ENCODE results near the gene CMTM3. TPM values are rescaled to one million over a fixed set of nuclear protein-coding genes. Genes with fewer than 3 reads are reported as not detected.
A peak's percentile ranks its signal among the peaks of the same experiment; 100 is the strongest.

CMTM3 gene
- total RNA-seq, 1 donor from 2014 or later: 62.4 TPM

GRCh38 chr16:66605979-66606751 is 1.7 kb downstream of the CMTM3 start:
- H3K4me2 ChIP-seq (ENCODE audit: low read length): peak overlapping the region; percentile 97
- FAIRE-seq (no peak), DNase-seq (ENCODE audit: low read depth) (no peak)
- peaks cover 15% of the 10 kb centered on the region for H3K36me3 ChIP-seq (ENCODE audit: insufficient read depth, low read length)
- H3K4me1 Mint-ChIP-seq (ENCODE audit: low read depth, unreplicated experiment): peaks cover 12% of the 10 kb centered on the region
- H4K20me1 ChIP-seq (ENCODE audit: insufficient read depth, low read length): peaks cover 51% of the 10 kb centered on the region
- peaks cover 11% of the 10 kb centered on the region for H3K36me3 Mint-ChIP-seq (ENCODE audit: low read depth, unreplicated experiment)
- peaks cover 32% of the 10 kb centered on the region for H3K4me1 ChIP-seq (ENCODE audit: insufficient read depth, low read length)
- no peak overlapping the region for H2AFZ ChIP-seq (ENCODE audit: low read depth, low read length)
- H3K9me3 Mint-ChIP-seq (ENCODE audit: unreplicated experiment): no peaks in the 10 kb centered on the region
- H3K9ac ChIP-seq (ENCODE audit: low read length): peak overlapping the region; percentile 87
- H3K27me3 Mint-ChIP-seq (ENCODE audit: low read depth, unreplicated experiment): no peaks in the 10 kb centered on the region
- peaks cover 48% of the 10 kb centered on the region for H3K79me2 ChIP-seq (ENCODE audit: insufficient read depth, low read length)
- H3K27ac ChIP-seq (ENCODE audit: low read depth, low read length): peak overlapping the region; percentile 65
- peak overlapping the region; percentile 63 for H3K4me3 ChIP-seq (ENCODE audit: insufficient read depth, low read depth, low read length)
- peaks cover 3% of the 10 kb centered on the region for H3K9me3 ChIP-seq (ENCODE audit: insufficient read depth, low read depth, low read length)
- TF ChIP-seq CTCF (IDR thresholded peaks at IDR 0.05; ENCODE audit: insufficient read depth, low read depth, low read length): no peak
- TF ChIP-seq EZH2 (IDR thresholded peaks at IDR 0.05; ENCODE audit: insufficient read depth, low read length): no peak
- H3K27ac Mint-ChIP-seq (ENCODE audit: unreplicated experiment): no peak overlapping the region
- no peaks in the 10 kb centered on the region for H3K27me3 ChIP-seq (ENCODE audit: insufficient read depth, low read length)
- H3K4me3 Mint-ChIP-seq (ENCODE audit: unreplicated experiment): peak overlapping the region; percentile 83

GRCh38 chr16:66608241-66609138 is 4.0 kb downstream of the CMTM3 start:
- Mint-ChIP-seq H3K4me3 (ENCODE audit: unreplicated experiment) (peak overlapping the region; percentile 27), H3K9me3 (ENCODE audit: unreplicated experiment) (no peaks in the 10 kb centered on the region), H3K4me1 (ENCODE audit: low read depth, unreplicated experiment) (peaks cover 12% of the 10 kb centered on the region), H3K27me3 (ENCODE audit: low read depth, unreplicated experiment) (no peaks in the 10 kb centered on the region), H3K27ac (ENCODE audit: unreplicated experiment) (no peak overlapping the region), H3K36me3 (ENCODE audit: low read depth, unreplicated experiment) (peaks cover 16% of the 10 kb centered on the region)
- Histone ChIP-seq H3K4me2 (ENCODE audit: low read length) (peak overlapping the region; percentile 59), H3K9ac (ENCODE audit: low read length) (peak overlapping the region; percentile 29), H2AFZ (ENCODE audit: low read depth, low read length) (no peak overlapping the region), H3K27me3 (ENCODE audit: insufficient read depth, low read length) (no peaks in the 10 kb centered on the region), H4K20me1 (ENCODE audit: insufficient read depth, low read length) (peaks cover 67% of the 10 kb centered on the region), H3K4me1 (ENCODE audit: insufficient read depth, low read length) (peaks cover 31% of the 10 kb centered on the region), H3K79me2 (ENCODE audit: insufficient read depth, low read length) (peaks cover 48% of the 10 kb centered on the region), H3K9me3 (ENCODE audit: insufficient read depth, low read depth, low read length) (no peaks in the 10 kb centered on the region), H3K4me3 (ENCODE audit: insufficient read depth, low read depth, low read length) (no peak overlapping the region), H3K36me3 (ENCODE audit: insufficient read depth, low read length) (peaks cover 25% of the 10 kb centered on the region), H3K27ac (ENCODE audit: low read depth, low read length) (peak overlapping the region; percentile 17)
- DNase-seq (ENCODE audit: low read depth) (peak; percentile 85), FAIRE-seq (no peak)
- TF ChIP-seq CTCF (IDR thresholded peaks at IDR 0.05; ENCODE audit: insufficient read depth, low read depth, low read length) (peak; percentile 94), EZH2 (IDR thresholded peaks at IDR 0.05; ENCODE audit: insufficient read depth, low read length) (no peak)

Data from astrocyte (in vitro differentiated cells and primary cell).